Measurements from ENCODE around the gene GALNT11. TPM values are rescaled to one million over a fixed set of nuclear protein-coding genes. Genes with fewer than 3 reads are reported as not detected.

Gene GALNT11
- total RNA-seq, 2 donors from 2014 or later = 32.7 to 35.3 TPM

DNA sequence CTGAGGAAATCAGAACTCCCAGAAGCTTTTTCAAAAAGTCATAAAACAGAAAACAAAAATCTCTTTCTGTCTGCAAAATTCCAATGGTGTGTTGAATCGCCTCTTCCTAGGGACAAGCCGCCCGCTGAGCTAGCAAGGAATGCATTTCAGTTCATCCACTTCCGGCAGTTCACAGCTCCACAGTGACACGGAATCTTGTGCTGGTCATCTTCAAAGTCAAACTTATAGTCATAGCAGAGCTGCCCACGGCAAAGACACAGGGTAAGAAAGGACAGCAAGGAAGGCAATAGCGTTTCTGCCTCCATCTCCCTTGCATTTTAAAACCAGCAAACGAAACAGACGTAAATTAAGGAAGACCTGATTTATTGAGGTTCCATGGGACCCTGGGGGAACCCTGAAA lies 111.2 kb downstream of the GALNT11 start:
- H3K4me3 ChIP-seq (ENCODE audit: low read length) = no peak overlapping the region
- no peaks in the 10 kb centered on the region for H3K9me3 Mint-ChIP-seq
- no peaks in the 10 kb centered on the region for H3K27me3 ChIP-seq (ENCODE audit: control insufficient read depth, insufficient read depth, low read length, poor library complexity, severe bottlenecking)
- peaks cover 80% of the 10 kb centered on the region for H3K36me3 ChIP-seq (ENCODE audit: control insufficient read depth, insufficient read depth, low read length)
- H3K27me3 Mint-ChIP-seq (ENCODE audit: insufficient read depth) = no peaks in the 10 kb centered on the region
- no peaks in the 10 kb centered on the region for H3K4me1 ChIP-seq (ENCODE audit: control insufficient read depth, insufficient read depth, low read length)
- no peak overlapping the region for H3K4me3 Mint-ChIP-seq
- DNase-seq = no peak
- H3K9ac ChIP-seq (ENCODE audit: extremely low read depth, low read length, poor library complexity, severe bottlenecking) = no peak overlapping the region
- no peaks in the 10 kb centered on the region for H3K4me1 Mint-ChIP-seq
- TF ChIP-seq, protein P1, sequence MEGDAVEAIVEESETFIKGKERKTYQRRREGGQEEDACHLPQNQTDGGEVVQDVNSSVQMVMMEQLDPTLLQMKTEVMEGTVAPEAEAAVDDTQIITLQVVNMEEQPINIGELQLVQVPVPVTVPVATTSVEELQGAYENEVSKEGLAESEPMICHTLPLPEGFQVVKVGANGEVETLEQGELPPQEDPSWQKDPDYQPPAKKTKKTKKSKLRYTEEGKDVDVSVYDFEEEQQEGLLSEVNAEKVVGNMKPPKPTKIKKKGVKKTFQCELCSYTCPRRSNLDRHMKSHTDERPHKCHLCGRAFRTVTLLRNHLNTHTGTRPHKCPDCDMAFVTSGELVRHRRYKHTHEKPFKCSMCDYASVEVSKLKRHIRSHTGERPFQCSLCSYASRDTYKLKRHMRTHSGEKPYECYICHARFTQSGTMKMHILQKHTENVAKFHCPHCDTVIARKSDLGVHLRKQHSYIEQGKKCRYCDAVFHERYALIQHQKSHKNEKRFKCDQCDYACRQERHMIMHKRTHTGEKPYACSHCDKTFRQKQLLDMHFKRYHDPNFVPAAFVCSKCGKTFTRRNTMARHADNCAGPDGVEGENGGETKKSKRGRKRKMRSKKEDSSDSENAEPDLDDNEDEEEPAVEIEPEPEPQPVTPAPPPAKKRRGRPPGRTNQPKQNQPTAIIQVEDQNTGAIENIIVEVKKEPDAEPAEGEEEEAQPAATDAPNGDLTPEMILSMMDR (conservative IDR thresholded peaks at IDR 0.05) = no peak
- H3K27ac ChIP-seq (ENCODE audit: low read depth, low read length) = peak overlapping the region; percentile 69
- no peak overlapping the region for H3K27ac Mint-ChIP-seq
- WGBS, 2 experiments (ENCODE audit: insufficient coverage in 1 of 2, insufficient read length in 1 of 2) = 82 to 91% methylated on average over 6 to 9 of the region's 9 CpGs
- H3K9me3 ChIP-seq (ENCODE audit: control insufficient read depth, low read length) = no peaks in the 10 kb centered on the region
- H3K36me3 Mint-ChIP-seq (ENCODE audit: low read depth) = peaks cover 68% of the 10 kb centered on the region

DNA sequence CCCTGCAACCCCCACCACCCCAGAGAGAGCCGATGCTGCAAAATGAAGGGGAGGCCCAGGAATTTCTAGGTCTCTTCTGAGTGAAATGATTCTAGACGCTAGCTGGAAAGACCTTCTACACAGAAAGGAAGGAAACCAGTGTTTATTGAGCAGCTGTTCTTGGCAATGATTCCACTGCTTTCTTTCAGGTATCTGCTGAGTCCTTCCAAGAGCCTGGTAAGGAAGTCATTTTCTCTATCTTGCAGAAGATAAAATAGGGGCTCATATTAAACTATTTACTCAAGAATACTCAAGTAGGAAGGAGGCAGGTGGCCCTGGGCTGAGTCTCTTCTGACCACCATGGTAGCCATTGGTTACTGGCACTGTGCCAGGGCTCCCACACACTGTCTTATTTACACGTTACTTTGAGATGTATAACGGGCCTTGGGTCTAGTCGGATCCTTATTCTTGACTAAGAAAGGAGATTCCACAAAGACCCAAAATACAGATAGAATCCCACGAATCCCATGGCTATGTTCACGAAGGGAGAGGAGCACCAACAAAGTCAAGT lies 112.1 kb downstream of the GALNT11 start:
- Histone ChIP-seq H3K27ac (ENCODE audit: low read depth, low read length) (peak overlapping the region; percentile 69), H3K4me1 (ENCODE audit: control insufficient read depth, insufficient read depth, low read length) (no peaks in the 10 kb centered on the region), H3K36me3 (ENCODE audit: control insufficient read depth, insufficient read depth, low read length) (peaks cover 81% of the 10 kb centered on the region), H3K9ac (ENCODE audit: extremely low read depth, low read length, poor library complexity, severe bottlenecking) (no peak overlapping the region), H3K4me3 (ENCODE audit: low read length) (no peak overlapping the region), H3K27me3 (ENCODE audit: control insufficient read depth, insufficient read depth, low read length, poor library complexity, severe bottlenecking) (no peaks in the 10 kb centered on the region), H3K9me3 (ENCODE audit: control insufficient read depth, low read length) (no peaks in the 10 kb centered on the region)
- Mint-ChIP-seq H3K36me3 (ENCODE audit: low read depth) (peaks cover 68% of the 10 kb centered on the region), H3K4me3 (no peak overlapping the region), H3K9me3 (no peaks in the 10 kb centered on the region), H3K27ac (no peak overlapping the region), H3K27me3 (ENCODE audit: insufficient read depth) (no peaks in the 10 kb centered on the region), H3K4me1 (no peaks in the 10 kb centered on the region)
- TF ChIP-seq, protein P1 (conservative IDR thresholded peaks at IDR 0.05) = no peak
- 93 to 94% methylated on average over 7 of the region's 7 CpGs for WGBS, 2 experiments (ENCODE audit: insufficient coverage in 1 of 2, insufficient read length in 1 of 2)
- no peak for DNase-seq

DNA sequence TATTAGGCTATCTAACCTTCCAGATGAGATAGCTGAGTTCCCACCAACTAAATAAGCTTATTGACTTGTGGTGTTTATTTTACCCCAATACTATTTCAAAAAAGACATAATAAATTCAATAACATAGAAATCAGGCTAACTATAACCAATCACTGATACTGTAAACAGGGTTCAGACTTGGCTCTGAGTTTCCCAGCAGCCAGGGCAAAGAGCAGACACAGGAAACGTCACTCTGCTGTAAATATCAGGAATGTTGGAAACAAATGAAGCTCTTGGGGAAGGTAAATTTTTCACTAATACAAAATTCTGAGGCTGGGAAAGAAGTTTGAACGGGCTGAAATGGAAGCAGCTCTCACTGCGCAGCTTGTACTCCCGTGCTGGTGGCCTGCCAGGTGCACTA lies 114.6 kb downstream of the GALNT11 start:
- Mint-ChIP-seq H3K4me3 (no peak overlapping the region), H3K27me3 (ENCODE audit: insufficient read depth) (no peaks in the 10 kb centered on the region), H3K4me1 (peaks cover 2% of the 10 kb centered on the region), H3K9me3 (no peaks in the 10 kb centered on the region), H3K36me3 (ENCODE audit: low read depth) (peaks cover 74% of the 10 kb centered on the region), H3K27ac (no peak overlapping the region)
- Histone ChIP-seq H3K9me3 (ENCODE audit: control insufficient read depth, low read length) (no peaks in the 10 kb centered on the region), H3K27me3 (ENCODE audit: control insufficient read depth, insufficient read depth, low read length, poor library complexity, severe bottlenecking) (no peaks in the 10 kb centered on the region), H3K9ac (ENCODE audit: extremely low read depth, low read length, poor library complexity, severe bottlenecking) (no peak overlapping the region), H3K27ac (ENCODE audit: low read depth, low read length) (no peak overlapping the region), H3K36me3 (ENCODE audit: control insufficient read depth, insufficient read depth, low read length) (peaks cover 87% of the 10 kb centered on the region), H3K4me3 (ENCODE audit: low read length) (no peak overlapping the region), H3K4me1 (ENCODE audit: control insufficient read depth, insufficient read depth, low read length) (peaks cover 2% of the 10 kb centered on the region)
- TF ChIP-seq, protein P1 (conservative IDR thresholded peaks at IDR 0.05) = no peak
- no peak for DNase-seq
- WGBS, 2 experiments (ENCODE audit: insufficient coverage in 1 of 2, insufficient read length in 1 of 2) = 90 to 100% methylated on average over 2 to 4 of the region's 4 CpGs
